HG03139 (cell line): ENCODE results near the gene WSCD2.

ENCODE experiments used
- ATAC-seq: cut with Tn5 transposase; IDR thresholded peaks from one replicate; pipeline ENCODE4 v1.9.1; 2021; ENCODE audit not compliant: unreplicated experiment

WSCD2 gene

GRCh38 chr12:108260039-108260438, 131.0 kb downstream of the WSCD2 start:
- no peak for ATAC-seq

GRCh38 chr12:108260969-108261368, 131.9 kb downstream of the WSCD2 start:
- no peak for ATAC-seq

- no peak for ATAC-seq
Observed at GRCh38 chr12:108265505-108265904, 136.4 kb downstream of the WSCD2 start.

- no peak for ATAC-seq
Observed at GRCh38 chr12:108266131-108266530, 137.0 kb downstream of the WSCD2 start.

GRCh38 chr12:108267450-108267849, 138.4 kb downstream of the WSCD2 start:
- no peak for ATAC-seq

- ATAC-seq: no peak
Observed at GRCh38 chr12:108268397-108268796, 139.3 kb downstream of the WSCD2 start.

GRCh38 chr12:108269224-108269623, 140.1 kb downstream of the WSCD2 start:
- no peak for ATAC-seq

GRCh38 chr12:108270035-108270848, 141.2 kb downstream of the WSCD2 start:
- no peak for ATAC-seq

GRCh38 chr12:108270849-108271143, 141.7 kb downstream of the WSCD2 start:
- no peak for ATAC-seq

GRCh38 chr12:108271951-108272872, 143.1 kb downstream of the WSCD2 start:
- no peak for ATAC-seq

GRCh38 chr12:108273217-108273616, 144.1 kb downstream of the WSCD2 start:
- no peak for ATAC-seq

- no peak for ATAC-seq
Observed at GRCh38 chr12:108277613-108278012, 148.5 kb downstream of the WSCD2 start.

GRCh38 chr12:108282160-108282559, 153.1 kb downstream of the WSCD2 start:
- no peak for ATAC-seq

- ATAC-seq: no peak
Observed at GRCh38 chr12:108282676-108283075, 153.6 kb downstream of the WSCD2 start.

GRCh38 chr12:108284163-108284562, 155.1 kb downstream of the WSCD2 start:
- ATAC-seq: no peak

GRCh38 chr12:108285016-108285415, 155.9 kb downstream of the WSCD2 start:
- ATAC-seq: no peak

GRCh38 chr12:108287227-108287626, 158.1 kb downstream of the WSCD2 start:
- ATAC-seq: no peak

- no peak for ATAC-seq
Observed at GRCh38 chr12:108289350-108290161, 160.5 kb downstream of the WSCD2 start.

GRCh38 chr12:108295641-108296040, 166.6 kb downstream of the WSCD2 start:
- no peak for ATAC-seq

GRCh38 chr12:108296945-108297344, 167.9 kb downstream of the WSCD2 start:
- no peak for ATAC-seq

- no peak for ATAC-seq
Observed at GRCh38 chr12:108297424-108297823, 168.3 kb downstream of the WSCD2 start.
